NK-92 treated with Interleukin-12 subunit alpha and Interleukin-12 subunit beta, amount 100 ng/mL, for 24 hours (cell line): Measurements from ENCODE around the gene HPS3.

ENCODE experiments used
- DNase-seq: peaks from one replicate; lab custom pipeline; 2025; lab: John Stamatoyannopoulos, UW

HPS3 gene

DNA sequence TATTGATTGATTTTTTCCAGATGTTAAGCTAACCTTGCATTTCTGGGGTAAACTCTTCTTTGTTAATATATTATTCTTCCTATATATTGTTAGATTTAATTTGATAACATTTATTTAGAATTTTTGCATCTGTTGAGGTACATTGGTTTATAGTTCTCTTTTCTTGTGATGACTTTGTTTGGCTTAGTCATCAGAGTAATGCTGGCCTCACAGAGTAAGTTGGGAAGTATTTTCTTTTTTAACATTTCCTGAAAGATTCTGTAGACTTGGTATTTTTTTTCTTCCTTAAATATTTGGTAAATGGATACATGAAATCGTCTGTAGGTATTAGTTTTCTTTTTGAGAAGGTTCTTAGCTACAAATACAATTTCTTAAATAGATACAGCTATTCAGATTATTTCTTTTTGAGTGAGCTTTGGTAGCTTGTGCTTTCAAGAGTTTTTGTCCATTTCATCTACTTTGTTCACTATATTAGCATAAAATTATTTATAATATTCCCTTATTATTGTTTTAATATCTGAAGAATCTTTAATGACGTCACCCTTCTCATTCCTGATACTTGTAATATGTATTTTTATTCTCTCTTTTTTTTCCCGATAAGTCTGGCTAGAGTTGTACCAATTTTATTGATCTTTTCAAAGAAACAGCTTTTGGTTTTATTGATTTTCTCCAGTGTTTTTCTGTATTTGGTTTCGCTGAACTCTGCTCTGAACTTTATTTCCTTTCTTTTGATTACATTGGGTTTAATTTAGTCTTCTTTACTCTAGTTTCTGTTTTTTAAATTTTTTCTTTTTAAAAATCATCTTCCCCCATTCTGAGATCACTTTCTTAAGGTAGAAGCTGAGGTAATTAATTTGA is 6.5 kb upstream of the HPS3 start:
- no peak for DNase-seq

DNA sequence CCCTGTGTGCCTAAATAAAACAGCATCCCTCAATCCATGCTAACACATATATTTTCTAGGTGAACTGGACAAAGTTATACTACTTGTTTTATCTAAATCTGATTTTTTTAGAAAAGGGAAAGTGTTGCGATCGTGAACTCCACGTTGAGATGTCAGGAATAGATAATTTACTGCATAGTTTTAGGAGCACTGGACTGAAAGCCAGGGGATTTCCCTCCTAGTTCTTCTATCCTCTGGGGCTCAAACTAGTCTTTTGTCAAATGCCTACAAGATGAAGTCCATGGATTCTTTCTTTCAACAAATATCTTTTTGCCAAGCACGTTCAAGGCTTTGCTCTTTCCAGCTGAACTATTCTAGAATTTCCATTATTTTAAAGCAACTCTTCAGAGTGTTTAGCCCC is 617 bp upstream of the HPS3 start:
- no peak for DNase-seq

DNA sequence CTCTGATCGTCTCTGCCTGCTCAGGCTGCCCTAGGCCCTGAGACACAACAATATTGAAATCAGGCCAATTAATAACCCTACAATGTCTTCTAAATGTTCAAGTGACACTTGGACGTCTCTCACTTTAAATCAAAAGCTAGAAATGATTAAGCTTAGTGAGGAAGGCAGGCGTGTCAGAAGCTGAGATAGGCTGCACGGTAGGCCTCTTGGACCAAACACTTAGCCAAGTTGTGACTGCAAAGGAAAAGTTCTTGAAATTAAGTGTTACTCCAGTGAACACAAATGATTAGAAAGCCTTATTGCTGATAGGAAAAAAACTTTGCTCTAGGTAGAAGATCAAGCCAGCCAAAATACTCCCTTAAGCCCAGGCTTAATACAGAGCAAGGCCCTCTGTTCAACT is 2.2 kb downstream of the HPS3 start:
- no peak for DNase-seq

DNA sequence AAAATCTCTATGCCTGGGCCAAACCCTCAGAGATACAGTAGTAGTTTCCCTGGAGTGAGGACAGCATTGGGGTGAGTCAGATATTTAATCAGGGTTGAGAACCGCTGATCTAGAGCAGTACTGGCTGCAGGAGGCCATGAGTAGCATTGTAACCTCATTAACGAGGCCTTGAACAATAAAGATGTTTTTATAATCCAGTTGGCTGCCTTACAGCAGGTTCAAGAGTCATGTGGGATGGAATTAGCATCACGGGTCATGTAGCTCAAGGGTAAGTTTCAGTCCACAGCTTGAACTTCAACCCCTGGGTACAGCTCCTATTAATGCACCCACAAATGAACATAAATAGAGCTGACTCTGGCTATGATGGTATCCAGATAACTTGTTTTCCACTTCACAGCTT is 5.1 kb downstream of the HPS3 start:
- no peak for DNase-seq

DNA sequence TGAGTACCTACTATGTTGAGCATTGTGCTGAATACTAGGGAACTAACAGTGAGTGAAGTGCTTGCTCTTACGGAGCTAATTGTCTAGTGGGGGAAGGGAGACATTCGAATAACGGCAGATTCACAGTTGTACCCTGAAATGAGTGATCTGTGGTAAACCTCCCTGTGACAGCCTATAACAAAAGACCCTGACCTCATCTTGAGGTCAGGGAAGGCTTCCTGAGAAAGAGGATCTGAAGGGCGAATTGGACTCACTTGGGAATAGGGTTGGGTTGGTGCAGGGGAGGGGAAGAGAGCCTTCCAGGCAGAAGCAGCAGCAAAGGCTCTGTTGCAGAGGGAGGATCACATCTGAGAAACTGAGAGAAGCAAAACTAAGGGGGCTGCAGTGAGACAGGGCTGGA is 13.2 kb downstream of the HPS3 start:
- DNase-seq = no peak

DNA sequence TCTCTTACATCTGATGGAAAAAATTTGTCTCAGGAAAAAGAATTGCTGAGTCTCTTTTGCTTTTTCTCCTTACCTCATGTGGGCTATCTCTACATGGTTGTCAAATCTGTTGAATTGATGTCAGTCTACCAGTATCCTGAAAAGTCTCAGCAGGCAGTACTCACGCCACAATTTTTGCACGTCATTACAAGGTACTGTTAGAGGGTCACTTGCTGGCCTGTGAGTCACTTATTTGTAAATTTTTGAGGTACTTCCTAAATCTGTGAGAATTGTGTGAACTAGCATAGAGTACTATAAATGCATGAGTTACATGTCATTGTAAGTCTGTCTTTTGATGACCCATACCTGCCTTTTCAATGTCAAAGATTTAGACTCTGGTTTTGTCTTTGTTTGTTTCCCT is 15.9 kb downstream of the HPS3 start:
- peak; percentile 13 for DNase-seq

DNA sequence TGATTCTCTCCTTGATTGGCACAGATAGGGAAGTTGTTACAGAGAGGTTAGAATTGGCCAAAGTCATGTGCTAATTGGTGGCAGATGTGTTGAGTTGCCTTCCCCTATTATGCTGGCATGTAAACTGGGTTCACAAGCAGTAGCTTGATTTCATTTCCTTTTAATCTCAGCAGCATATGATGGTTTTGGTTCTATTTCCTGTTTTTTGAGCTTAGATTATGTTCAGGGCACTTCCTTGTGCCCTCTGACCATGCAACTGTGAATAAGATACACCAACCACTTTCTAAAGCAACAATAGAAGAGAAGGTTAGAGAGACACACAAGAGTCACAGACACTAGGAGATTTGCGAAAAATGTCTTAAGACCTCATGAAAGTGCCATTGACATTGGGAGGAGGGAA is 16.5 kb downstream of the HPS3 start:
- no peak for DNase-seq

DNA sequence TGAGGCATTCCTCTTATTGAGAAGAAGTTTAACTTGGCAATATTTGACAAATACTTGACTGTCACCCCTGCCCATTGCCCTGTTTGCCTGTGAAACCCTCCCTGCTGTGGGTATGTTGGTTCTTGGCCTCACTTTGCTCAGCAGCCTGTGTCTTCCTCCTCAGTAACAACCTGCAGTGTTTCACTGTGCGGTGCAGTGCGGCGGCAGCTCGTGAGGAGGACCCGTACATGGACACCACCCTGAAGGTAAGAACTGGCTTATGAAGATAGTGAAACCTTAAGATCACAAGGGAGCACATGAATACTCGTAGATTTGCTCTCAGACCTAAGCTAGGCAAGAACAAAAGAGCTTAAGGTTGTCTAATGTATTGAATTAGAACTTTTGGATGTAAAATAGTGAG is 21.0 kb downstream of the HPS3 start:
- DNase-seq = no peak

DNA sequence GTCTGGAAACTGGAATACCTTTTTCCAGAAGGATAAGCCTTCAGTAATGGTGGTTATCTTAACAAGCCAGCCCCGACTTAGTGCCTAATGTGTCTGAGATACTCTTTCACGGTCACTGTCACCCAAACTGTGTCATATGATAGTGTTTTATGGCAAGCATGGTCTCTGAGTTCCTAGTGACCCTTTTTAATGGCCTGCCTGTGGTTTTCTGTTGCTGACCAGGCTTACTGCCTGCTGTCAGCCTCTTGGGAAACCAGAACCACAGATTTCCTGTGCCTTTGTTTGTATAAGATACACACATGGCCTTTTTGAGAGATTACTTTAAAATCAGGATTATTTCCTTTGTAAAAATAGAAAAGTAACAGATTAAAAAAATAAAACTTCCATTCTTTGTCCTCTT is 22.4 kb downstream of the HPS3 start:
- DNase-seq = peak; percentile 10

DNA sequence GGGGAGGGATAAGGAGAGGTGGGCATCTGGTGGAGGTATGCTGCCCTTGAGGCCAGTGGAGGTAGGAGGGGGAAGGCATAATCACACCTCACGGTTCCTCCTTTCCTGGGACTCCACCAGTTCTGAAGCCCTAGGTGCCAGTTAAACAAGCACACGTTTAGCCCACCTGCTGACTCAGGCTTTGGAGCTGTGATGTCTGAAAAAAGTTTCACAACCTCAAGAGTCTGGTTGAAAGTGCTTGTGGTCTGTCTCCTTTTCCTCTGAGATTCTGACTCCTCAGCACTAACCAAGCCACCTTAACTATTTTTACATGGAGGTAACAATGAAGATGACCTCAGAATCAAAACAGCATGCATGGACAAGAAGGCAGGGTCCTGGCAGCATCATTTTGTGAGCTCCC is 23.0 kb downstream of the HPS3 start:
- DNase-seq = peak; percentile 57

DNA sequence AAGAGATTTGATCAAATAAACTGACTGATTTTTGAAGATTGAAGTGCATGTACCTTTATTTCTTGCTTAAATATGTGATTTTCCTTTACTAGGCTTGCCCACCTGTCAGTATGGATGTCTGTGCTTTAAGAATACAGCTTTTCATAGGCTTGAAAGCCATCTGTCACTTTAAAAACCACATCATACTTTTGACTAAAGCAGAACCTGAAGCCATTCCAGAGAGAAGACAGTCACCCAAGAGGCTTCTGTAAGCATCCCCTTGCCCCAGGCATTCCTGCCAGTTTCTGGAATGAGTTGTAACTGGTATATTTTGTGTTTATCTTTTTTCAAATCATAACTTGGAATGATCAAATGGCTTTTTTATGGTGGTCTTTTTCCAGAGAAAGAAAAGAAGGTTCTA is 24.0 kb downstream of the HPS3 start:
- DNase-seq = no peak

DNA sequence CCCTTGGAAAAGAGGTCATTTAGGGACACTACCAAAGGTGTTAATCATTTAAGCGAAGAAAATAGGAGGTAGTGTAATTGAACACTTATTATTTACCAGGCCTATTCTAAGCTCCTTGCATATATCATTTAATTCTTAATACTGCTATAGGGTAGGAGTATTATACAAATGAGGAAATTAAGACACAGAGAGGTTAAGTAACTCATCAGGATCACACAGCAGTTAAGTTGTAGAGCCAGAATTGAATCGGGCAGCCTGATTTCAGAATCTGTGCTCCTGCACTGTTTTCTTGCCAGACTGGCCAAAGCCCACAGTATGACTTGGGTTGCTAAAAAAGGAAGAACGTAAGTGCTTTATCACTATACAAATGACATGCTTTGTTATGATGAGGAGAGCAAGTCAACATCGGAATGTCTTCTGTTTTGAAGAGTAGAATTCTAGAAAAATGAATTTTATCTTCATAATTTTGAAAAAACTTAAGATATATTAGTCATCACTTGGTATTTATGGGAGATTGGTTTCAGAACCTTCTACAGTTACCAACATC is 31.4 kb downstream of the HPS3 start:
- DNase-seq = no peak

DNA sequence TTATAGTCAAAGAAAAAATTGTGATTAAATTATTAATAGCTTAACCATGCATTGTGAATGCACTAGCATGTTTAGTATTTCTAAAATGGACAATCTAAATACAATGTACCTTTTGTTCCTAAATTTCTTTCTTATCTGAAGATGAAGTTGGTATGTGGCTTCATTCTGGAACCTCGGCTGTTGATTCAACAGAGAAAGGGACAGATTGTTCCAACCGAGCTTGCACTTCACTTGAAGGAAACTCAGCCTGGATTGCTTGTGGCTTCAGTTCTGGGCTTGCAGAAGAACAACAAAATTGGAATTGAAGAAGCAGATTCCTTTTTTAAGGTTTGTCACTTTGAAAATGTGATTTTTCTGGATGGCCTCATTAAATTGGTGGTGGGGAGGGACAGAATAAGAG is 32.6 kb downstream of the HPS3 start:
- no peak for DNase-seq

DNA sequence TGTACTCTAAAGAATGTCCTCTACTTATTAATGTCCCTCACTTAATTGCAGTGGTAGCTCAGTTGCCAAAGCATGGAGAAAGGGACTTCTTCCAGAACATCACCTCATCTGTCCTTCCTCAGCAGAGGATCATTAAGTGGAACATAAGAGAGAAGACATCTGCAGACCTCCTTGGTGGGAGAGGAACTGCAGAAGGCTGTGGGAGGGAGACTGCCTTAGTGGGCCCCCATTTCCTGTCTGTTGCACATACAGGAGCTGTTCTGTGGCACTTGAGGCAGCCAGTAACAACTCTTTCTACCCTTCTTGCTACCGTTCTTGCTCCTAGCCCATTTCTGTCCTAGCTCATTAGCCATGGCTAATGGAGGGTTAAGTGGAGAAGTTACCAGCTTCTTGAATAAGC is 33.6 kb downstream of the HPS3 start:
- DNase-seq = no peak

DNA sequence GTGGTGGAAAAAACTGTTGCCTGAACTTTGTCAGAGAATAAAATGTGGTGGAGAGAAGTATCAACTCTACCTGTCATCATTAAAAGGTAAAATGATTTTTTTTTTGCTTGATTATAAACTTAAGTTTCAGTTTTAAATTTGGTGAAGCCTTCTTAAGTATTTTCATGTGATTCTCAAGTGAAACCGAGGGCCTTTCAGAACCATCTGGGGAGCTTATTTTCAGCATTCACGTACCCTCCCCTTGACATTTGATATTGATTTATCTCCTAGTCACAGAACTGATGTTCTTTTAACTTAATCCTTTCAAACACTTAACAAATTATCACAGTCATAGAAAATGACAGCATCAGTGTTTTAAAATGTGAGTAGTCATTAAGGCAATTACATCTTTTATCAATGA is 38.5 kb downstream of the HPS3 start:
- no peak for DNase-seq

DNA sequence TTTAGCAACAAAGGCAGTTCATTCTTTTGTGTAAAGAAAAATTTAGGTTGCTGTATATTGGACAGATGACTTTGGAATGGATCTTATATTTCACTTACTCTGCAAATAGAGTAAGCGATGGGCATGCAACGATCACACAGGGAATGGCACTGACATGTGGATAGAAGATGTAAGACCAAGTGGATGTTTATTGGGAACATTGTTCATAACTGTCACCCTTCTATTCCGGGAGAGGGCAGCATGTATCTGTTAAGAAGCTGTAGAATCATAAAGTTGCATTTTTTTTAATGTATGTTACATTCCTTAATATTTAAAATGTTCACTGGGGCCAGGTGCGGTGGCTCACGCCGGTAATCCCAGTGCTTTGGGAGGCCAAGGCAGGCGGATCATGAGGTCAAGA is 41.2 kb downstream of the HPS3 start:
- no peak for DNase-seq

DNA sequence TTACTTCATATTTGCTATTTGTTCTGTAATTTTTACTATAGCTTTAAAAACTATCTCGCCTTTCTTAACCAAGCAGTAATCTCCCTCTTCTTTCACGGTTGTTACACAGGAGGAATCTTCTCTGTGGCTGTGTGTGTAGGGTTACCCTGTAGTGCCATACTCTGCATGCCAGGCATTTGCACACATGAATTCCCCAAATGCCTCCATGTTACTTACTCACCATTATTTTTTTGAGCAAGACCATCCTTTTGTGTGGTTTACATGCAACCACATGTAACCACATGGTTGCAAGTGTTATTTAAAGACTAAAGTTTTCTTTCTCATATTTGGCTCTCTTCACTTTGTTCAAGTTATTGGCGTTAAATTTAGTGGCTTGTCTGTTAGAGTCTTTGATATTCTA is 45.5 kb downstream of the HPS3 start:
- DNase-seq = no peak

DNA sequence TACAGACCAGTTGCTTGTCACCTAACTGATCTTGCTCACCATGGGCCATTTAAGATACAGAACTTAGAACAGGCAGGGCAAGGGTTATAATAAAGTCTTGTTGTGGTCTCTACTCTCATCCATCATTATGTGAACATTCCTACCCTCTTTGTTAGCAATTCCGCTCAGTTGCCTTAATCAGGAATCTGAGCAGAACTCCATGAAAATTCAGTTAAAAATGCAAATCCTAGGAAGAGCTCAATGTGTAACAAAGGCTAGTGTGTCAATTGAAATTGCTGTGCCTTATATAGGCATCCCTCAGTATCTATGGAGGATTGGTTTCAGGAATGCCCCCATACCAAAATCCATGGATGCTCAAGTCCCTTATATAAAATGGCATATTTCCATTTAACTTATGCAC is 47.7 kb downstream of the HPS3 start:
- DNase-seq = no peak

DNA sequence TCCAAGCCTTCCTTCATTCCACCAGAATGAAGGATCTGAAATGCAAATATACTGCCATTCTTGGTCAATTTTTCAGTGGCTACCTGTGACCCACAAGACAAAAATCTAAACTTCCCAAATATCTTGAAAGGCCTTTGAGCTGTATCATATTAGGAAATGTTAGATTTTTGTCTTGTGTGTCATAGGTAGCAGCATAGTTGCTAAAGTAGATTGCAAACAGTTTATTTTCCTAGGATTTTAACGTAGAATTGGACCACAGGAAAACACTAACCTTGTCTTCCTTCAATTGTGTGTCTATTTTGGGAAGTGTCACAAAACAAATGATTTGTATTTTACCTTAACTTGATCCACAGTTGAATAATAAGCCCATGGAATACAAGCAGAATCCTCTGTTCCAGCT is 49.8 kb downstream of the HPS3 start:
- DNase-seq = no peak

DNA sequence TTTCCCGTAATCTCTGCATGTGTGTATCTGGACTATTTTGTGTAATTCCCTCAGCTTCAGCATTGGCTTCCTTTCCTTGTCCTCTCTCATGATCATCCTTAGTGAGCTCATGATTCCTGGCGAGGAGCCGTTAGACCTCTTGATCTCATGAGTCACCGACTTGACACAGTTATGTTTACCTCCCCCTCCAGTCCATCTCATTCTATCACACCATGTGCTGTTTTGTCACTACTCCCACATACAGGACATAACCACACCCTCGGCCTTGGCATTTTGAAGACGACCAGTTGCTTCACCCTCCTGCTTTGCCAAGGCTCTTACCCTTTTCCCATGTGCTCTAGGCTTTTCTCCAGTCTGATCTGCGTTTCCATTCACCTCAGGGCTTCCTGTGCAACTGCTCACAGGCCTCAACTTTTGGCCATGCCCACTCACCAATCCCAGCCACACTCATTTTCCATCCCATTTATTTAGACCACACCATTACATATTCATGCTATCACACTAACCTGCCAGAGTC is 50.7 kb downstream of the HPS3 start:
- no peak for DNase-seq

DNA sequence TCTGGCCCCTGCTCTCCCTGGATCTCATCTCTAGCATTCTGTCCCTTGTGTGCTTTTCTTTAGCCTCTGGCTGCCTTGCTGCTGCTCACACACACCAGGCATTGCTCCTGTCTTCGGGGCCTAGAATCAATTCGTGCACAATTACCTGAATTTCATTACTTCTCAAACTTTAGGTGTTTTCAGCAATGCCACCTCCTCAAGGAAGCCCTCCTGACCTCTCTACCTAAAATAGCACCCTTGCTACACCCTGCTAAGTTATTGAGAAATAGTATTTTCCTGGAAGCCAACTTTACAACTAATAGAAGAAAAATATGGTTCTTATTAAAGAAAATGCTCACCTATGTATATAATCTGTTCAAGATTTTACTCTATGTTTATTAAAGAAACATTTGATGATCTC is 51.7 kb downstream of the HPS3 start:
- no peak for DNase-seq

DNA sequence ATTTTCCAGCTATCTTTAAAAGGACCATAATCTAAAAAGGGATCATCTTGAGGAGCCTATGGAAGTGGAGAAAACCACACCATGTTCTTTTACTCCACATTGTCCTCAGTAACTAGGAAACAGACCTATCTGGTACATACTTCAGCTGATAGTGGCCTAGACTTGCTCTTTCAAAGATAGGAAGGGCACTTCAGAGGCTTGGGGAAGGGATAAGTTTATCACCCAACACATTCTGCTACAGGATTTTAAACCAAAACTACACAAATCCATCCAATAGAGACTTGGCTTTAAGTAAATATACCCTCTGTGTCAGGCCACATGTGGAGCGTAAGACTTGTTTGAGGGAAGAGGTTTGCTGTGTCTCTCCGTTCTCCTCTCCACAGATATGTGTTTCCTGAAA is 56.8 kb downstream of the HPS3 start:
- DNase-seq = no peak

DNA sequence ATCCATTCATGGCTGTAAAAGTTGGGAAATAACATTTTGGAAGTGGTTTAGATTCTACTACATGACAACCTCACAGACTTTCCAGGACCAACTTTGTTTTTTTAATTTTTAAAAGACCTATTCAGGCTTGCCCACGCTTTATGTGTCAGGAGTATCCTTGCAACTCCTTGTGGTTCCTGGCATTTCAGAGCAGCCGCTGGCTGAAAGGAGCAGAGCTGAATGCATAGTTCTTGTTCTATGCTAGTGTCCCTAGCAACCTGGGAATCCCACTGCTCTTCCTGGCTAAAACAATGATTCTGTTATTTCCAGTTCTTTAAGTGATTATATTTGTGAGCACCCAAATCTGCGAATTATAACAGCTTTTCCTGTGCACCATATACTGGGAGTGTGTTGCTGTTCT is 57.3 kb downstream of the HPS3 start:
- DNase-seq = no peak

DNA sequence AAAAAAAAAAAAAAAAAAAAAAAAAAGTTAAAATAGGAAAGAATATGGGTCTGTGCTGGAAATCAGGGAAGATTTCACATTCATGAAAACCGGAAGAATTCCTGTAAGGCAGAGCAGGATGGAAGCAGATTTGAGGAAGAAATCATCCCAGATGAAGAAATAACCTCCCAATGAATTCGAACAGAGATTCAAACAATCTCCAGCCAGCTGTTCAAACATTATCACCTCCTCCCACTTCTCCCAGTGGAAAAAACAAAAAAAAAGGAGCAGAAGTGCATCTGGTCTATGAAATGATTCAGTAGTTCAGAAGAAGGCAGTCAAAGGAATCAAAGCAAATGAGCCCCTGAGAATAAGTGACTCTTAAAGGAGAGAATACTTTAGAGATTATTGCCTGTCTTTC is 59.1 kb downstream of the HPS3 start:
- DNase-seq = no peak
